T-helper 17 cell (primary cell): ENCODE data around the gene ZFHX3. TPM values are rescaled to one million over a fixed set of nuclear protein-coding genes. Genes with fewer than 3 reads are reported as not detected.

Experiments
- ATAC-seq: fragments of 150-1000 bp; cut with Tn5 transposase; 2 replicates; pipeline ENCODE4 v1.10.0; 2021; ENCODE audit warnings: mild to moderate bottlenecking, moderate library complexity
- DNase-seq, 3 donors: peaks; one replicate each; pipeline versions ENCODE4 v3.0.0 to v3.0.0-alpha.2; 2020 to 2021
- H3K9me3 ChIP-seq: one replicate; pipeline ENCODE4 v1.7.0; 2013; ENCODE audit warnings: low read length, mild to moderate bottlenecking; ENCODE audit not compliant: control insufficient read depth, poor library complexity, severe bottlenecking
- H3K27ac Mint-ChIP-seq: one replicate; pipeline ENCODE4 v1.8.0; 2022; ENCODE audit warnings: mild to moderate bottlenecking, moderate library complexity, mixed read lengths
- H3K27me3 Mint-ChIP-seq: one replicate; pipeline ENCODE4 v1.8.0; 2022; ENCODE audit warnings: mixed read lengths
- H3K36me3 Mint-ChIP-seq: one replicate; pipeline ENCODE4 v1.8.0; 2022; ENCODE audit warnings: low read depth, mixed read lengths
- H3K4me1 Mint-ChIP-seq: one replicate; pipeline ENCODE4 v1.8.0; 2022; ENCODE audit warnings: mild to moderate bottlenecking, mixed read lengths
- H3K4me3 Mint-ChIP-seq: one replicate; pipeline ENCODE4 v1.8.0; 2022; ENCODE audit warnings: mild to moderate bottlenecking, moderate library complexity, mixed read lengths
- total RNA-seq, 4 donors: library from RNA in 2 of 4; stranded (reverse) in 2 of 4; gene quantifications; one replicate each; pipeline ENCODE4 v1.2.3 and lab custom pipeline; 2022 to 2026

The ZFHX3 gene
- total RNA-seq, 2 donors from 2014 or later = 0.94 to 2.2 TPM

DNA sequence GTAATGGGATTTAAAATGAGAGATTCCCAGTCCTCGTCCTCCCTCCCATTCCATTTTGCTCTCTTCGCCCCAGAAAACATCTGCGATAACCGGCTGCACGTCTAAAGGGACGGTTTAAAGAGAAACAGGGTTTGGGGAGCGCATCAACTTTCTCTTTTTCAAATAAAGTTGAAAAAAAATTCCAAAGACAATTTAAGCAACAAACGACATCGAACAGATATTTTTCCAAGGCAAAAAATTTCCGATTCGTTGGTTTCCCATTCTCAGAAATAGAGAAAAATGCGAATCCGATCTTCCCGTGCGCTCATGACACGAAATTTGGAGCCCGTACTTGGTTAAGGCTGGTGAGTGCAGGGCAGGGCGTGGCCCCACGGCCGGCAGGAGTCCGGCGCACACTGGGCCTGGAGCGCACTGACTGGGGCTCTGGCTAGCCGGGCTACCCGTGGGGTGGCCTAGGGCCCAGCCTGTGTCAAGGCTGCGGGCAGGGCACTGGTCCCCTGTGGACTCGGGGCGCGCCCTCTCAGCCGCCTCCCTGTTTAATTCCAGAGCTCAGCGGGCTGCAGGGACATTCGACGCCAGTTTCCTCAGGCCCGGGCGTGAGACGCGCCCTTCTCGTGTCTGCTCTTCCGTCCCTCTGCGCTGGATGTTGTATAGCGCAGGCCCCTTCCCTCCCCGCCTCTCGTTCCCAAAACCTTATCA is 17.9 kb upstream of the ZFHX3 start:
- no peak for DNase-seq
- ATAC-seq = no peak
- Mint-ChIP-seq H3K27ac (no peak overlapping the region), H3K4me1 (peaks cover 15% of the 10 kb centered on the region), H3K27me3 (peaks cover 73% of the 10 kb centered on the region), H3K4me3 (peak overlapping the region; percentile 28), H3K36me3 (no peaks in the 10 kb centered on the region)
- H3K9me3 ChIP-seq = no peaks in the 10 kb centered on the region

DNA sequence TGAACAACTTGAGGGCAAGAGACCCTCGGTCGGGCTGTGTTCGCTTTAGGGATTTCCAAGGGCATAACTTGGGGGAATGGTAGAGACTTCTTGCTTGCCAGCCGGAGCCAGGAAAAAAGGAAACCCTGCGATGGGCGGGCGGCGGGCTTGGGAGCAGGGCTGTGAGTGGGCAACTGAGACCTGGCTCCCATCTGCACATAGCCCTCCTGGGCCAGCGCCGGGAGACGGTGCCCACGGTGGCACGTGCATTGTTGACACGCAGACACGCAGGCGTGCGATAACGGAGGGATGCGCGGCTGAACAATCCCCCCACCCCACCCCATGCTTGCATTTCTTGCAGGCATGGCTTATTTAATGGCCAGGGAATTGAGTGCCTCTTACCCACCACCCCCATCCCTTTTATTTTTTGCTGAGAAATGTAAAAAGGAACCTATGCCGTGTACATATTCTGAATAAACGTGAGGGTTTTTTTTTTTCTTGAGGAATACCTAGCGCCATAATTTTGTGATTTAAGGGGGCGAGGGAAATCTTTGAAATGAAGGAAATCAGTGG is 17.1 kb upstream of the ZFHX3 start:
- ATAC-seq (no peak), DNase-seq (no peak)
- H3K36me3 Mint-ChIP-seq = no peaks in the 10 kb centered on the region
- peak overlapping the region; percentile 28 for H3K4me3 Mint-ChIP-seq
- no peak overlapping the region for H3K27ac Mint-ChIP-seq
- peaks cover 11% of the 10 kb centered on the region for H3K4me1 Mint-ChIP-seq
- peaks cover 73% of the 10 kb centered on the region for H3K27me3 Mint-ChIP-seq
- H3K9me3 ChIP-seq = no peaks in the 10 kb centered on the region

DNA sequence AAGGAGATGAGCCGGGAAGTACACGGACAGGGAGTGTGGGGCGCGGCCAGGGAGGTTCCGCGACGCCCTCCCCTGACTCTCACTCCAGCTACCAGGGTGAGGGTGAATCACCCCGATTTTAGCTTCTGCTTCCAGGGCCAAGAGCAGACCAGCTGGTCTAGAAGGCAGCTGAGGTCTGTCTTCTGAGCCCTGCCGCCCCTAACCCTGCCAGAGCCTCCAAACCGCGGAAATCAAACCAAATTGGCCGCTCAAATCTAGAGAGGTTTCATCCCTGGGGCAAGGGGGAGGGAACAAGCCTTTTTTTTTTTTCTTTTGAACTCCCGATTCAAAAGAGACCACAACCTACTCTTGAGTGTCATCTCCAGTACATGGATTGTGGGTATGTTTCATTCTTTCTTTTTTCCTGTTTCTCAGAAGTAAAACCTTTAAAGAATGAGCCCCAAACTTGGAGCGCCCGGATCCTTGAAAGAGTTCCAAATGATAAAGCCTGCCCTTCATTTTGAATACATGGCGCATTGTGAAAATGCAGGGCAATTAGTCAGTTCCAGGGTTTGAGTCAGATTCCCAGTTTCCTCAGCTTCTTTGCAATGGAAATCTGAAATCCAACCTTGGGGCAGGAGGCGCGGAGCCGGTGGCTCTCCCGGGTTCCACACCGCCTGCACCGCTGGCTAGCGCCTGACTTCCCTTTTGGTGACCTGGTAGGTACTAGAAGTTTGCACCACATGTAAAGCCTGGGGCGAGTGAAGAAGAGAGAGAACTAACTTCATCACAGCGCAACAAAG is 16.5 kb upstream of the ZFHX3 start:
- Mint-ChIP-seq H3K4me1 (peaks cover 13% of the 10 kb centered on the region), H3K4me3 (peak overlapping the region; percentile 25), H3K27ac (no peak overlapping the region), H3K27me3 (peaks cover 76% of the 10 kb centered on the region), H3K36me3 (no peaks in the 10 kb centered on the region)
- DNase-seq (no peak), ATAC-seq (no peak)
- H3K9me3 ChIP-seq = no peaks in the 10 kb centered on the region

DNA sequence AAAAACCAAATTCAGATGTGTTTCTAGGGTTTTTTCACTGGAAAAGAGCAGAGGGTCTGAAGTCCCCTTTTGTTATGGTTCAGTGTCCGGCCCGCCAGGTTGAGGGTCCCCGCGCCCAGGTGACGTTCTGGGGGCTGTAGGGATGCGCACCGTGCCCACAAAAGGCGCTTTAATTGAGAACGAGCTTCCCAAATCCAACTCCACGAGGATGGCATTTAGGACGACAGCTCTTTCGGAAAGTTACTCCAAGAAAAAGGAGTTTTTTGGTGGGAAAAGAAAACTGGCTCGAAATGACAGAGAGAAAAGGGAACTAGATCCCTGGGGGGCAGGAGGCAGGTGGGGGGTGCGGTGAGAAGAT is 15.9 kb upstream of the ZFHX3 start:
- Mint-ChIP-seq H3K4me3 (peak overlapping the region; percentile 25), H3K4me1 (peaks cover 18% of the 10 kb centered on the region), H3K27me3 (peaks cover 76% of the 10 kb centered on the region), H3K27ac (no peak overlapping the region), H3K36me3 (peaks cover 3% of the 10 kb centered on the region)
- no peaks in the 10 kb centered on the region for H3K9me3 ChIP-seq
- ATAC-seq (no peak), DNase-seq (no peak)

DNA sequence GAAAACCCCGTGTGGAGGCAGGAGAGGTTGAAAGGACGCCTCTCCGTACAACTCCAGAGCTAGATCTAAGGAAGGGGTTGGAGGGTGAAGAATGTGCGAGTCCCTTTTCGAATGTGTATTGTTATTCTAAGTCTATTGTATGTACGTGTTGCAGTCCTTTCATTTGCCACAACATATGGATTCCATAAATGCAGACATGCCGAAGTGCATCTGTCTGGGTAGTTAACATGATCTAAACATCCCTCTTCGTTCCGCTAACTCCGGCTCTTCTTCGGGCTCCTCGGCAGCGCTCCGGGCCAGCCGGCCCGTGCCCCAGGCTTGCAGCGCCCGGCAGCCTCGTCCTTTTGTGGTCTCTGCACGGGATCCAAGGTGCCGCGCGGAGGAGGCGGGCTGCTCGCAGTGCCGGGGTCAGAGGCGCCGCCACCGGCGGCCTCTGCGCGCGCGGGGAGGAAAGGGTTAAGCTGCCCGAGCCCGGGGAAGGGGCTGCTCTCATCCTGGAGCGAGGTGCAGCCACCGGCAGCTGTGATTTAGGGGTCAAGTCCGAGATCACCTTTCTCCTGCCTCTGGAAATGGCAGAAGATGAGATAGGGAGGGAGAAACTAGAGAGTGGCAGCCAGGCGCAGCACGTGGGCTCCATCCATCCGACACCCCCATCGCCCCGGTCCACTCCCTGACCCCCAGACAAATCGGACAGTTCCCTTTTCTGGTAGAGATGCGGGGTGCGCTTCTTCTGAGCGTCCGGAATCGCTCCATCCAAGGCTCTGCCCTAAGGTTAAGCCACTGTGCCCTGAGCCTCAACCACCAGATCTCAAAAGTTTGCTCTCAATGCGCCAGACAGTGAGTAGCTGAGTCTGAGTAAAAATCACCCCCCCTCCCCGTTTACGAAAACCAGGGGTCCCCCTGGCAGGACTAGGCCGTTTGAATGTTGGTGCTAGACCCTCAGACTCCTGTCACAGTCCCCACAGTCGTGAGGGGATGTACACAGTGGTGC is 15.1 kb upstream of the ZFHX3 start:
- Mint-ChIP-seq H3K4me3 (peak overlapping the region; percentile 55), H3K36me3 (peaks cover 3% of the 10 kb centered on the region), H3K27ac (no peak overlapping the region), H3K27me3 (peaks cover 68% of the 10 kb centered on the region), H3K4me1 (peaks cover 19% of the 10 kb centered on the region)
- DNase-seq (no peak), ATAC-seq (no peak)
- H3K9me3 ChIP-seq = no peaks in the 10 kb centered on the region

DNA sequence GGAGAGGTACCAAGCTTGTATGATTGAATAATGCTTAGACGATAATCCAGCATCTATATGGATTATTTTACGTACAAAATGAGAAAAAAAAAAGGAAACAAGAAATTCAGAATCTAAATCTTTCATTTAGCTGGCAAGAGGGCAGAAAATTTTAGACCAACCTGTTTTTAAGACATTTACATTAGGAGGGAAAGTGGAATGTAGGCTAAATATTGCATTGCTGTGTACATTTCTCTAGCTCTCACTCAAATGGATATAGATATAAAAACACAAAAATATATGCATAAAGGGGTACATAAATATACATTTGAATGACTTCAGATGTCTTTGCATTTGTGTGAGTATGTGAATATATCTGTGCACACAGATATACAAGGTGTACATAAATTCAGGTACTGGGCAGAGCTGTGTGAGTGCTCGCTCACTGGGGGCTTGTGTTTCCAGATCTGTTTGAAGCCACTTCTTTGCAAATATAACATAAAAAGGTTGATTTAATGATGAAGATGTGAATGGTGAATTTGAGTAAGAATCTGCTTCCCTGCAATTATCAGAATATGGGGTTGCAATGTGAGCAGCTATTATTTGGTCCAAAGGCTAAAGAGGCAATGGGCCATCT is 14.2 kb upstream of the ZFHX3 start:
- ATAC-seq = no peak
- H3K4me1 Mint-ChIP-seq = peaks cover 22% of the 10 kb centered on the region
- peak overlapping the region; percentile 55 for H3K4me3 Mint-ChIP-seq
- H3K27ac Mint-ChIP-seq = no peak overlapping the region
- DNase-seq = no peak
- H3K36me3 Mint-ChIP-seq = peaks cover 5% of the 10 kb centered on the region
- H3K27me3 Mint-ChIP-seq = peaks cover 64% of the 10 kb centered on the region
- H3K9me3 ChIP-seq = no peaks in the 10 kb centered on the region

DNA sequence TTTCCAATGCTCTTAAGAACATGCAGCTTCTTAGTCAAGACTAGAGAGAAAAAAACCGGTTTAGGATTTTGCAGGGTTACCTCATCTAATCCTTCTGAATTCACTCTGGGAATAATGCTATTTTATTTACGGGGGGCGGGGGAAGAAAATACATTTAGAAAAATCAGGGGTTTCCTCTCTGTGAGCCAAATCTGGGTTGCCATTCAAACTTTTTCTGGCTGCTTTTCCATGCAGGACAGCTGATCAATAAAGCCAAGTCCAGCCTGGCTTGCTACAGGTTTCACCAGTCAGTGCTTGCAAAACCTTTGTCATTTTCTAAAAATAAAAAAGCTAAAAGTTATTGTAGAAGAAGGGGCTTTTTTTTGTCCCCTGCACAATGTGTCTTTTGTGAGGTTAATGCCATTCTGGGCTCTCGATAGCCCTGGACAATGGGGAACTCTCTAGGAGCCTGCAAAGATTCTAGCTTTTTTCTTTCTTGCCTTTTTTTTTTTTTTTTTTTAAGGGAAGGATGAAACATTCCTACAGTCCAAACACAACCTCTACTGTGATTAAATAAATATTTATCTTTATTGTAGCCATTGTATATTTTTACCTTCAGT is 13.1 kb upstream of the ZFHX3 start:
- peaks cover 5% of the 10 kb centered on the region for H3K36me3 Mint-ChIP-seq
- H3K27me3 Mint-ChIP-seq = peaks cover 75% of the 10 kb centered on the region
- ATAC-seq = no peak
- no peak for DNase-seq
- no peak overlapping the region for H3K27ac Mint-ChIP-seq
- no peak overlapping the region for H3K4me3 Mint-ChIP-seq
- H3K4me1 Mint-ChIP-seq = peaks cover 24% of the 10 kb centered on the region
- no peaks in the 10 kb centered on the region for H3K9me3 ChIP-seq

DNA sequence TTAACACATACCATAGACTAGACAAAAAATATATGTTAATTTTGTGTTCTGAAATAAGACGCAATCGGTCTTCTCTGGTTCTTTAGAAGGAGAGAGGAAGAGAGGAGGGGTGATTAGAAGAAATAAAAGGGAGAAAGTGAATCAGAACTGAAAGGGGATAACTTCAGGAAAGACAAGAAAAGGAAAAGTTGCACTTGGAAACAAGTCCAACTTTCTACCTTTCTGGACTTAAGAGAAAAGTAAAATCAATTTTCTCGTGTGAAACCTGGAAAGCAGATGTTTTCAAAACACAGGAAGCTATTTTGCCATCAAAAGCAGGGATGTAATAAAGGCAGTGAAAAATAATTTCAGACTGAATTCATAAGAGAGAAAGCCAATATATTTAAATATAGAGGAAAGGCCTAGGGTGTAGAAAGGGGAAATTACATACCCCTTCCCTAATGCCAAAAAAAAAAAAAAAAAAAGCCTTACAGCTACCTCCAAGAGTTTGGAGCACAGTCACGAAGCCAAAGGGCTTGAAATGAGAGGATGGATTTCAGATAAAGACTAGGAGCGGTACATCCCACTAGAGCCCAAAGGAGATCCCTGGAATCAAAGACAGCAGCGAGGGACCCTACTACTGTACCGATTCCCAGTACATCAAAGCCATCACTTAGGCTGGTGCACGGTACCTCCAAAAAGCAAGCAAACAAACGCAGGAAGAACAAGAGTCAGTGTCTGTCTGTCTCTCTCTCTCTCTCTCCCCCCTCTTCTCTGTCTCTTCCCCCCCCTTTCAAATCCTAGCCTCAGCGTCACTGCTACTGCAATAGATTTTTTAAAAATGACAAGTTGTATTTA is 12.1 kb upstream of the ZFHX3 start:
- ATAC-seq (no peak), DNase-seq (no peak)

DNA sequence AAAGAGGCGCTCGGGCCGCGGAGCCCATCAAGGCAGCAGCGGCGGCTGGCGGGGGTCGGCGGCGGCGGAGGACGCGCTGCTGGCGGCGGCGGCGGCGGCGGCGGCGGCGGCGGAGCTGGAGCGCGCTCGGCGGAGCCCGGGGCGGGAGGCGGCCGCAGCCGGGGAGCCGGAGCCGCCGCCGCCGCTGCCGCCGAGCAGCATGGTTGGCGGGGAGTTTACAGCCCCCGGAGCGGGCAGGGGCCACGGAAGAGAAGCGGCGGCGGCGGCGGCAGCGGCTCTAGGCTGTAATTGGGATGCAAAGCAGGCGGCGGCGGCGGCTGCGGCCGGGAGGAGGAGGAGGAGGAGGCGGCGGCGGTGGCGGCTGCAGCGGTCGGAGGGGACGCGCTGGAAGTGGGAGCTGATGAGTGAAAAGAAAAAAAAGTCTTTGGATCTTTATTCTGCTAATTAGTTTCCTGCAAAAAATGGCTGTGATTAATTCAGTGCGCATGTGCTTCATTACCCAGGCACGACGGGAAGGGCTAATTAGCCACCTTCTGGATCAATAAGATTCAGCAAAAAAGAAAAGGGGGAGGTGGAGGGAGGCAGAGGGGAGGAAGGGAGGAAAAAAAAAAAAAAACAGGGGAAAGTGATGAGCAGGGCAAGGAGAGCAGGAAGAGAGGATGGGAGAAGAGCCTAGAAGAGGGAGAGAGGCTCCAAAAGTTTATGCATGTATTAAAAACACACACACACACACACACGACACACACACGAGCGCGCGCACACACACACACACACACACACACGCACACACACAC is 10.9 kb upstream of the ZFHX3 start:
- Mint-ChIP-seq H3K36me3 (peaks cover 5% of the 10 kb centered on the region), H3K4me3 (peak overlapping the region; percentile 93), H3K4me1 (peaks cover 29% of the 10 kb centered on the region), H3K27me3 (peaks cover 66% of the 10 kb centered on the region), H3K27ac (peak overlapping the region; percentile 59)
- no peaks in the 10 kb centered on the region for H3K9me3 ChIP-seq
- ATAC-seq (no peak), DNase-seq (no peak)

More for the DNA sequence above, 12.1 kb upstream of the ZFHX3 start:
- Mint-ChIP-seq H3K4me1 (peaks cover 29% of the 10 kb centered on the region), H3K27ac (no peak overlapping the region), H3K36me3 (peaks cover 5% of the 10 kb centered on the region), H3K27me3 (peaks cover 78% of the 10 kb centered on the region), H3K4me3 (peak overlapping the region; percentile 93)
- H3K9me3 ChIP-seq = no peaks in the 10 kb centered on the region

DNA sequence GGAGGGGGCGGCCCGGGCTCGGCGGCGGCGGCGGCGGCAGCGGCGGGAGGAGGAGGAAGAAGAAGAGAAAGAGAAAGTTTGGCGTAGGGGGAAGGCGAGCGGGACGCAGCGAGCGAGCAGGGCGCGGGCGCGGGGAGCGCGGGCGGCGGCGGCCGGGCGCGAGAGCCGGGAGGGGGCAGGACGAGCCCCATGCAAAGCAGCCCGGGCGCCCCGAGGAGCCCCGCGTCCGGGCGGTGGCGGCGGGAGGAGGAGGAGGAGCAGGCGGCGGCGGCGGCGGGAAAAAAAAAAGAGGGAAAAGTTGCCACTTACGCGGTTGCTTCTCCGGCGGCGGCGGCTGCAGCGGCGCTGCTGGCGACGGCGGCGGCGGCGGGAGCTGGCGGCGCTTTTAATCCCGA is 10.3 kb upstream of the ZFHX3 start:
- H3K36me3 Mint-ChIP-seq = peaks cover 5% of the 10 kb centered on the region
- H3K4me3 Mint-ChIP-seq = no peak overlapping the region
- peaks cover 61% of the 10 kb centered on the region for H3K27me3 Mint-ChIP-seq
- ATAC-seq (peak; percentile 57), DNase-seq (no peak)
- peaks cover 29% of the 10 kb centered on the region for H3K4me1 Mint-ChIP-seq
- H3K27ac Mint-ChIP-seq = no peak overlapping the region
- no peaks in the 10 kb centered on the region for H3K9me3 ChIP-seq
